ENCODE measurements around the gene HEATR5A.
"Not testable (repeated sequence)": the region's sequence is repeated elsewhere in the genome, so short reads cannot be mapped to it uniquely, and the experiment has no call there.

The HEATR5A gene

GRCh38 chr14:31280132-31280870, 140.0 kb downstream of the HEATR5A start:
- DNase-seq = no peak

- DNase-seq = no peak
Measured at GRCh38 chr14:31278883-31279282, 141.5 kb downstream of the HEATR5A start.

GRCh38 chr14:31277085-31277484, 143.3 kb downstream of the HEATR5A start:
- DNase-seq = no peak

GRCh38 chr14:31276417-31276816, 143.9 kb downstream of the HEATR5A start:
- not testable (repeated sequence) for DNase-seq

- no peak for DNase-seq
Measured at GRCh38 chr14:31275731-31276130, 144.6 kb downstream of the HEATR5A start.

- no peak for DNase-seq
Measured at GRCh38 chr14:31271648-31272047, 148.7 kb downstream of the HEATR5A start.

GRCh38 chr14:31270196-31270772, 150.1 kb downstream of the HEATR5A start:
- peak; percentile 19 for DNase-seq

- DNase-seq = peak; percentile 49
Measured at GRCh38 chr14:31269634-31270195, 150.6 kb downstream of the HEATR5A start.

- DNase-seq = peak; percentile 18
Measured at GRCh38 chr14:31268216-31268615, 152.1 kb downstream of the HEATR5A start.

- DNase-seq = no peak
Measured at GRCh38 chr14:31266437-31267331, 153.7 kb downstream of the HEATR5A start.

GRCh38 chr14:31265701-31266398, 154.5 kb downstream of the HEATR5A start:
- DNase-seq = no peak

- peak; percentile 99 for DNase-seq
Measured at GRCh38 chr14:31263485-31264133, 156.7 kb downstream of the HEATR5A start.

- peak; percentile 53 for DNase-seq
Measured at GRCh38 chr14:31261859-31262731, 158.3 kb downstream of the HEATR5A start.

GRCh38 chr14:31261523-31261858, 158.9 kb downstream of the HEATR5A start:
- no peak for DNase-seq

GRCh38 chr14:31259040-31259435, 161.3 kb downstream of the HEATR5A start:
- DNase-seq = not testable (repeated sequence)

- no peak for DNase-seq
Measured at GRCh38 chr14:31258427-31259039, 161.8 kb downstream of the HEATR5A start.

GRCh38 chr14:31257554-31258426, 162.6 kb downstream of the HEATR5A start:
- not testable (repeated sequence) for DNase-seq

GRCh38 chr14:31257244-31257553, 163.2 kb downstream of the HEATR5A start:
- no peak for DNase-seq

GRCh38 chr14:31256534-31257243, 163.7 kb downstream of the HEATR5A start:
- no peak for DNase-seq
